AG09309 (cell line): Measurements from ENCODE around the gene RHBDD1.
"Not testable (repeated sequence)": the region's sequence is repeated elsewhere in the genome, so short reads cannot be mapped to it uniquely, and the experiment has no call there.

ENCODE experiments used
- DNase-seq: peaks from one replicate; pipeline ENCODE4 v3.0.0-alpha.2; 2010; ENCODE audit warnings: low read depth
- H3K4me3 ChIP-seq: 2 replicates; pipeline ENCODE4 v1.5.1; 2011; ENCODE audit warnings: mild to moderate bottlenecking, low read depth, low read length, moderate library complexity; ENCODE audit not compliant: control insufficient read depth
- TF ChIP-seq, protein P1 (sequence below): IDR thresholded peaks from 2 replicates; pipeline ENCODE4 v1.5.1; 2011; ENCODE audit warnings: mild to moderate bottlenecking, low read depth, low read length, inconsistent platforms; ENCODE audit not compliant: insufficient read depth, control insufficient read depth; ENCODE audit errors: missing control alignments

RHBDD1 gene

DNA sequence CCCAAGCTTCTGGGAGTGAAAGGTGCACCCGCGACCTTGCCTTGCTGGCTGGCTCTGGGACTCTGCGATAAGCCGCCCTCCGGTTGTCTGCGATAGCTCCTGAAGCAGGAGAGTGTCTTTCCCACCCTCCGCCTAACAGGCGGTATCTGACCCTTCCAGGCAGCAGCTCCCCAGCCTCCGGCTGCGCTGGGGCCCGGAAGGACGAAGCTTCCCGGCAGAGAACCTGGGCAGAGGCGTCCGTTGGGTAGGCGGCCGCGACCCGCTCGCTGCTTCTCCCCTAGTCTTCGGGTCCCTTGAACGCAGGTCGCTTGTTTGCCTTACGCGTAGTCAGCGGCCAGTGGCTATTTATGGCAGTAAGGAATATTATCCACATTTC lies 446 bp upstream of the RHBDD1 start:
- no peak for DNase-seq
- peak overlapping the region; percentile 74 for H3K4me3 ChIP-seq
- TF ChIP-seq, protein P1, sequence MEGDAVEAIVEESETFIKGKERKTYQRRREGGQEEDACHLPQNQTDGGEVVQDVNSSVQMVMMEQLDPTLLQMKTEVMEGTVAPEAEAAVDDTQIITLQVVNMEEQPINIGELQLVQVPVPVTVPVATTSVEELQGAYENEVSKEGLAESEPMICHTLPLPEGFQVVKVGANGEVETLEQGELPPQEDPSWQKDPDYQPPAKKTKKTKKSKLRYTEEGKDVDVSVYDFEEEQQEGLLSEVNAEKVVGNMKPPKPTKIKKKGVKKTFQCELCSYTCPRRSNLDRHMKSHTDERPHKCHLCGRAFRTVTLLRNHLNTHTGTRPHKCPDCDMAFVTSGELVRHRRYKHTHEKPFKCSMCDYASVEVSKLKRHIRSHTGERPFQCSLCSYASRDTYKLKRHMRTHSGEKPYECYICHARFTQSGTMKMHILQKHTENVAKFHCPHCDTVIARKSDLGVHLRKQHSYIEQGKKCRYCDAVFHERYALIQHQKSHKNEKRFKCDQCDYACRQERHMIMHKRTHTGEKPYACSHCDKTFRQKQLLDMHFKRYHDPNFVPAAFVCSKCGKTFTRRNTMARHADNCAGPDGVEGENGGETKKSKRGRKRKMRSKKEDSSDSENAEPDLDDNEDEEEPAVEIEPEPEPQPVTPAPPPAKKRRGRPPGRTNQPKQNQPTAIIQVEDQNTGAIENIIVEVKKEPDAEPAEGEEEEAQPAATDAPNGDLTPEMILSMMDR: no peak

- DNase-seq: no peak
- TF ChIP-seq, protein P1: no peak
- H3K4me3 ChIP-seq: peak overlapping the region; percentile 74
Measured at GRCh38 chr2:226836548-226836885, 663 bp downstream of the RHBDD1 start.

DNA sequence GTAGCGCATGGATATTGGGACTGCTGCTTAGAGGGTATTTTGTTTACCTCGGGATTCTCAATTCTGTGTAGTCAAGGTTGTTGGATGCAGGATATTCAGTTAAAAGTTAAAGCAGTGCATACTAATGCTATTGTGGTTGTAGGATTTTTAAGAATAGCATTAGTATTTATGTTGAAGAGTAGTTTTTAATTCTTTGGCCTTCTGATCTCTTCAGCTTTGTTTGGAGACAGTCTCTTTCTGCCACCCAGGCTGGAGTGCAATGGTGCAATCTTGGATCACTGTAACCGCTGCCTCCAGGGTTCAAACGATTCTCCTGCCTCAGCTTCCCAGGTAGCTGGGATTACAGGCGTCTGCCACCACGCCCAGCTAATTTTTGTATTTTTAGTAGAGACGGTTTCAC lies 1.5 kb downstream of the RHBDD1 start:
- TF ChIP-seq, protein P1: no peak
- no peak for DNase-seq
- no peak overlapping the region for H3K4me3 ChIP-seq

DNA sequence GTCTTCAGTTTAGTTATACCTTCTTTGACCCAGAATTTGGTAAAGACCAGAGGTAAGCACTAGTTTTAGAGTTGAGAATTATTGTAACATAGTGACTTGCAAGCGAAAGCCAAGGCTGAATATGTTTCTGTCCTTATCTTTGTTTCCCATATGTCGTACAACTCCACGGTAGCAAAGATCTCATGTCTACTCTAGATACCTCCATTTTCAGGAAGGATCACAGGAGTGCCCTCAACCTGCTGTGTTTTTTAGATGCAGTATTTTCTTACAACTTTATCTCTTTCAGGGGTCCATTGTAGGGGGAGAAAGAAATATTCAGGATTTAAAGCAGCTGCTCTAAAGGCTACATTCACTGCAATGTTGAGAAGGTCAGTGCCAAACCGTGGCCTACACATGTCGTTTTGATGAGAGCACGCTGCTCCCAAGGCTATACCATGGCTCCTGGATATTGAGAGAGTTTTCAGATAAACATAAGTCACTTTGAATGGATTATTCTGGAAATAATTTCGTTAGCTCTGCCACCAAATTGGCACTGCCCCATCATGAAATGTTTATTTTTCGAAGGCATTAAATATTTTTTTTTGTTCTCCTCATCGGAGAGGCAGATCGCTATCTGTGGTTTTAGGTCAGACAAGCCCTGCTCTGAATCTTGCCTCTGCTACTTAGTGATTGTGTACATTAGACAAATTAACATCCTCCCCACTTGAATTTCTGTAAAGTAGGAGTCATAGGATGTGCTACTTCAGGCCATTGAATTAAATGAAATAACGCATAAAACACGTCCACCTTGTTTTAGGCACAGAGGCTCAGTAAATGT lies 2.1 kb downstream of the RHBDD1 start:
- no peak overlapping the region for H3K4me3 ChIP-seq
- DNase-seq: no peak
- TF ChIP-seq, protein P1: no peak

DNA sequence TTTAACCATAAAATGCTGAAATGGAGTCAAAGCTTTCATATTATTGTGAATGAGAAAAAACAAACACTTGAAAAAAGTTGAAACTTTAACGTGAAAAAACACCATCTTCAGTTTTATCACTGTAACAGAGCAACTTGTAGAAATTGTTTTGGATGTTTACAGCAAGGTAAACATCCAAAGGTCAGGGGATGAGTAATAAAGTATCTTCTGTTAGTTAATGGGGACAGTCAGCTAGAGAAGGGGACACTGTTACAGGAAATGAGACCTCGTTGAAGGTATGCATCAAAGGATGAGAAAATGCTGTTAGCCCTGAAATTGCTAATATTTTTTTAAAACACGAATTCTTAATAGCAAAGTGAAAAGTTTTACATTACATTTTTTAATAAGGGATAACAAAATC lies 2.9 kb downstream of the RHBDD1 start:
- no peak for DNase-seq
- TF ChIP-seq, protein P1: no peak
- H3K4me3 ChIP-seq: no peak overlapping the region

DNA sequence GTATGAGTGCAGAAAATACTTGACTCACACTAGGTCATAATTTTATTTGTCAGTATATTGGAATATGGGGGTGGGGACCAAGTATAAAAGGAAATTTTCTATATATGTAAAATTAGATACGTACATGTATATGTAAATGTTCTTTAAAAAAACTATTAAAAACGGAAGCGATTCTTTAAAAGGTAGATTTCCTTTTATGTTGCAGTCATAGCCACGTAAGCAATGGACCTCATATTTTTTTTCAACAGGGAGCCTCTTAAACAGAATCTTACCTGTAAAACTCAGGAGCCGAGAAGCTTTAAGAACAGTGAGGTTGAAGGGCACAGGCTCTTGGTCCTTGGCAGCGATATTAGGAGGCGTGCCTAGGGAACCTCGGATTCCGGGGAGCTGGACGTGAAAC lies 3.3 kb downstream of the RHBDD1 start:
- H3K4me3 ChIP-seq: no peak overlapping the region
- TF ChIP-seq, protein P1: no peak
- no peak for DNase-seq

- TF ChIP-seq, protein P1: no peak
- no peak for DNase-seq
- H3K4me3 ChIP-seq: no peak overlapping the region
Measured at GRCh38 chr2:226839951-226840350, 4.1 kb downstream of the RHBDD1 start.

- not testable (repeated sequence) for DNase-seq, H3K4me3 ChIP-seq
Measured at GRCh38 chr2:226843001-226843400, 7.1 kb downstream of the RHBDD1 start.
